HG03097 (cell line): ENCODE measurements around the gene SPINT2.
"Not testable (repeated sequence)": the region's sequence is repeated elsewhere in the genome, so short reads cannot be mapped to it uniquely, and the experiment has no call there.

Experiments used
- ATAC-seq: cut with Tn5 transposase; IDR thresholded peaks from one replicate; pipeline ENCODE4 v1.9.1; 2021; ENCODE audit not compliant: unreplicated experiment, low FRiP score

Gene SPINT2

DNA sequence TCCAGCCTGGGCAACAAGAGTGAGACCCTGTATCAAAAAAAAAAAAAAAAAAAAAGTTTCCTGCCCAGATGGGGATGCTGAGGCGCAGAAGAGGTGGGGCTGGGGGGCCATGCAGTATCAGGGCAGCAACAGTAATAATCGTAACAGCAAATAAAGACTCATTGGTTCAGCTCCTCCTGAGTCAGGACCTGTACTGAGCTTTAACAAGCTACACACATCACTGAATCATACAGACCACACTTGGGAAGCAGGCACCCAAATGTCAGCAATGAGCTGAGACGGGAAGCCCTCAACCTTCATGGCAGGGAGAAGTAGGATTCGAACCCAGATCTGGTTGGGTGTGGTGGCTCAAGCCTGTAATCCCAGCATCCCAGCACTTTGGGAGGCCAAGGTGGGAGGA lies 29.8 kb upstream of the SPINT2 start:
- no peak for ATAC-seq

- ATAC-seq: no peak
These were observed 24.6 kb upstream of the SPINT2 start for GRCh38 chr19:38239816-38240215.

GRCh38 chr19:38243279-38243673 lies 21.1 kb upstream of the SPINT2 start:
- ATAC-seq: no peak

GRCh38 chr19:38245826-38246498 lies 18.4 kb upstream of the SPINT2 start:
- ATAC-seq: no peak

- no peak for ATAC-seq
These were observed 17.2 kb upstream of the SPINT2 start for GRCh38 chr19:38247126-38247525.

GRCh38 chr19:38247734-38248268 lies 16.6 kb upstream of the SPINT2 start:
- no peak for ATAC-seq

GRCh38 chr19:38248421-38248820 lies 16.0 kb upstream of the SPINT2 start:
- no peak for ATAC-seq

DNA sequence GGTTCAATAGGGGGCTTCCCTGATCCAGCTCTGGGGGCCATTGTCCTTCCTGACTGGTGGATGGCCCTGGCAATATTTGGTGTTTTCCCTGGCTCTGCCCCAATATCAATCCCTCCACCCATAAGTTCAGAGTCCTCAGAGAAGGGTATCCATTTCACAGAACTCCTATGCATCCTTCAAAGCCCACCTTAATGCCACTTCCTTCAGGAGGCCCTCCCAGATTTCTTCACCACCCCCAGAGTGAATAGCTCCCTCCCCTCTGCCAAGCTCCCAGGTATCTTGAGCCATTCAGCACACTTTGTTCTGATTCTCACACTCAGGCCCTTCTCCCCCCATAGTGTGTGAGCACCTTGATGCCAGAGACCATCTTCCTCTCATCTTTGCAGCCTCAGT lies 13.9 kb upstream of the SPINT2 start:
- no peak for ATAC-seq

DNA sequence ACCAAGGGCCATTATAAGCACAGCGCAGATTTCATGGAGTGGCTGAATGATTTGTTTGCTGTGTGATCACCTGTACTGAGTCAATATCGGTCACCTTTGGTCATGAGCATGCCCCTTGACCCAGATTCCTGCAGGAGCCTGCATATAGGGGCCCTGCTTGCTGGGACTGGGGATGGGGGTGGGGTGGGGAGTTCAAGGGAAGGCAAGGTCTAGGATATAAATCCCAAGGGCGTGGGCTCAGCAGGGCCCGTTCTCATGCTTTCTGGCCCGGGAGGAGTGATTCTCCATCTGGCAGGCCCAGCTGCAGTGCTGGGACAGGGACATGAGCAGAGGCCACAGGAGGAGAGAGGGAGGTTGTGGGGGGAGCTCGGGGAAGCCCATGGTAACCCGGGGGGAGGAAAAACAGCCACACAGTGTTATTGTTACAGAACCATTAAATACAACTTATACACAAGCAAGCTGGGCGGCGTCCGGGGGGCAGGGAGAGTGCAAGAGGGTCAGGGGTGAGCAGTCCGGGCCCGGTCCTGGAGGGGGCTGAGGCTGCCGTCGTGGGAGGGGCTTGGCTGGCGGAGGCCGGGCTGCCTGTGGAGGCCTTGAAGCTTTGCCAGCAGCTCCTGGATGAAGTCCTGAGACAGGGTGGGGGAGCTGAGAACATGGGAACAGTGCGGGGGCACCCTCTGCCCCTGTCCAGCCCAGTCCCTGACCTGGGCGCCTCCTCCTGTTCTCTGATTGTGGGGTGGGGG lies 13.4 kb upstream of the SPINT2 start:
- ATAC-seq: no peak

GRCh38 chr19:38251564-38252051 lies 12.8 kb upstream of the SPINT2 start:
- ATAC-seq: no peak

DNA sequence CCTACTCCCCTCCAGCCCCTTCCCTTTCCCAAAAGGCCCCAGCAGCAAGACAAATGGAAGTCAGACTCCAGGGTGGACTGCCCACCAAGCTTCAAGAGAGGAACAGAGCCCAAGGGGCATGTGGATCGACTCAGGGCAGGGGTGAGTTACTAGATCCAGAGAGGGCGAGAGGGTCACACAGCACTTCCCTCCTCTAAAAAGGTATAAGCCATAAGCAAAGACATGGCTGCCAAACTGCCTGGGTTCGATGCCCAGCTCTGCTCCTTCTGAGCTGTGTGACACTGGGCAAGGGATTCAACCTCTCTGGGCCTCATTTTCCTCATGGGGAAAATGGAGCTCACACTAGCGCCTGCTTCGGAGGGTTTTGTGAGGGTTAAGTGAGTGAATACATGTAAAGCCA lies 12.0 kb upstream of the SPINT2 start:
- no peak for ATAC-seq

- ATAC-seq: no peak
These were observed 11.3 kb upstream of the SPINT2 start for GRCh38 chr19:38252941-38253691.

DNA sequence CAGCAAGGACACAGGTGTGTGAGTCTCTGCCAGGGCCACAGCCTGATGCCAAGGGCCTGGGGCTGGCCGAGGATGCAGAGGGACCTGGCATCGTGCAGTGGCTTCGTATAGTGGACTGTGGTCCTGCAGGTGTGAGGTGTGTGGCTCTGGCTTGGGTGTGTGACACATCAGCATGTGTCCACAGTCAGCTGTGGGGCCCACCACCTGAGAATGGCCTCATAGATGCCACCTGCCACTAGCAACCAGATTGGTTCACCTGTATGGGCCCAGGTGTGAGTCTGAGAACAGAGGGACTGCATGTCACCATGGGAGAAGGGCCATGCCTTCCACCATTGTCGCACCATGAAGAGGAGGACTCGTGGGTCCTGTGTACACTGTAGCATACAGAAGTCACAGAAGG lies 10.6 kb upstream of the SPINT2 start:
- ATAC-seq: no peak

DNA sequence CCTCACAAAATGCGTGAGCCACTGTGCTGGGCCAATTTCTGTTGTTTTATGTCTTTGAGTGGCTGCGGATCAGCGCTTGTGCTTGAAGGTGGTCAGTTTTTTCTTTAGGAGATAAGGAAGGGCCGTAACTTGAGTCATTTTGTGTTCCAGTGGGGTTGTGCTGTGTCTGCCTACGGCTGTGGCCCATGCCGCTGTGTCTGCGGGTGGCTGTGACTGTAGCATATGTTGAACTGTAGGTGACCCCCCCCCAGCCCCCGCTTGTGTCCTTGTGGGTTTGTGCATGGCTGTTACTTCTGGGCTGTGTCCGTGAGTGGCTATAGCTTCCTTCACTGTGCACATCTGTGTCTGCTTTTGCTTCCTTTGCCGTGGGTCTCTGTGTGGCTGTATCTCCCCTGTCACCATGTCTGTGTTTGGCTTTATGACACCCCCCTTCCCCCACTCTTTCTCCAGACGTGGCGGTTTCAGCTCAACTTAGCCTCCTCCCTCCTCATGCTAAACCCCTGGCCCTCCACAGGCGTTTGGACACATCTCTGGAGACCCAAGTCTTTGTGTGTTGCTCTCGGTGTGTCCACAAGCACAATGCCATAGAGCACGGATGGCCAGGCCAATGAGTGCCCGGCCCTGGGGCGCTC lies 8.9 kb upstream of the SPINT2 start:
- ATAC-seq: no peak

- ATAC-seq: not testable (repeated sequence)
These were observed 2.4 kb upstream of the SPINT2 start for GRCh38 chr19:38261942-38262341.

GRCh38 chr19:38262585-38263268 lies 1.6 kb upstream of the SPINT2 start:
- no peak for ATAC-seq

- ATAC-seq: no peak
These were observed 486 bp upstream of the SPINT2 start for GRCh38 chr19:38263689-38264485.

DNA sequence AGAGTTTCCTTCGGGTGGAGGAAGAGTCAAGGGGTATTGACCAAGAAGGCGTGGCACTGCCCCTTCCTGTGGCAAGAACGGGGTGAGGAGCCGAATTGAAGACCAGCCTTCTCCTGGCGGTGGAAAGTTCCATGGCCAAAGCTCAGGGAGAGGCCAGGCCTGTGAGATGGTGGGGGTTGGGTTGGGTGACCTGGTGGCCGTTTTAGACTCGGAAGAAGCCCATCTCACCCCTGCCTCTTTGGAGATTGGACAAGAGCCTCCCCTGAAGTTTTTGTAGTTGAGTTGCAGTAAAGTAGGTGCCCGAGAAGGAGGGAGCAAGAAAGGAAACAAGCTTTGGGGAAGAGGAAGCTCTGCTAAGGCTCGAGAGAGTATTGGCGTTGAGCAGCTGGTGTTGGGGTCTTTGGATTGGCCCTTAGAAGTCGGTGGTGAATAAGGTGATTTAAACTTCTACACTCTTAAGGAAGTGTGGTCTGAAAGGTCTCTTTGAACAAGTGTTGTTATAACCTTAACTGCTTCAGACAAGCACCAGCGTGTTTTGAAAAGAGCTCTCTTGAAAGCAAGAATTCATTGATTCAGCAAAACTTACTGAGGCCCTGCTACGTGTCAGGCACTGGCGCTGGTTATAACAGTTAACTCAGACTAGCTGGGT lies 964 bp downstream of the SPINT2 start:
- ATAC-seq: no peak

DNA sequence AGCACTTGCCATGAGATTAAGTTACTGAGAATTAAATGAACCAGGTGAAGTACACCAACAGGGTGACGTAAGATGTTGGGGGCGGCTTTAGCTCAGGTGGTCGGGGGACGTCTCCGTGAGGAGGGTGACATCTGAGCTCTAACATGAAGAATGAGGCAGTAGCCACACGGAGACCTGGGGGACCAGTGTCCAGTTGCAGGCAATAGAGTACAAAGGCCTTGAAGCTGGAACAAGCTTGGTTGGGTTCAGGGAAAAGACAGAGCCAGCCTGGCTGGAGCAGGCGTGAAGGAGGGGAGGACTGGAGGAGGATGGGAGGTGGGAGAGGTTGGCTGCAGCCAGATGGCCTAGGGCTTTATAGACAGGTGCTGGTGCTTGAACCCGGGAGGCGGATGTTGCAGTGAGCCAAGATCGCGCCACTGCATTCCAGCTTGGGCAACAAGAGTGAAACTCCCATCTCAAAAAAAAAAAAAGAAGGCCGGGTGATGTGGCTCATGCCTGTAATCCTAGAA lies 1.6 kb downstream of the SPINT2 start:
- ATAC-seq: no peak
